HG03432 (cell line): ENCODE measurements around the gene ZNF208.
"Not testable (repeated sequence)": the region's sequence is repeated elsewhere in the genome, so short reads cannot be mapped to it uniquely, and the experiment has no call there.

Experiments
- ATAC-seq: cut with Tn5 transposase; IDR thresholded peaks from one replicate; pipeline ENCODE4 v1.9.1; 2021; ENCODE audit warnings: mild to moderate bottlenecking, moderate library complexity; ENCODE audit not compliant: unreplicated experiment

The ZNF208 gene

GRCh38 chr19:21885516-21885915, 125.2 kb downstream of the ZNF208 start:
- not testable (repeated sequence) for ATAC-seq

- ATAC-seq = not testable (repeated sequence)
Observed at GRCh38 chr19:21884786-21885185, 126.0 kb downstream of the ZNF208 start.

GRCh38 chr19:21883516-21883915, 127.2 kb downstream of the ZNF208 start:
- no peak for ATAC-seq
